Measurements from ENCODE around the gene ARRDC3.
"Not testable (repeated sequence)": the region's sequence is repeated elsewhere in the genome, so short reads cannot be mapped to it uniquely, and the experiment has no call there.

The ARRDC3 gene

DNA sequence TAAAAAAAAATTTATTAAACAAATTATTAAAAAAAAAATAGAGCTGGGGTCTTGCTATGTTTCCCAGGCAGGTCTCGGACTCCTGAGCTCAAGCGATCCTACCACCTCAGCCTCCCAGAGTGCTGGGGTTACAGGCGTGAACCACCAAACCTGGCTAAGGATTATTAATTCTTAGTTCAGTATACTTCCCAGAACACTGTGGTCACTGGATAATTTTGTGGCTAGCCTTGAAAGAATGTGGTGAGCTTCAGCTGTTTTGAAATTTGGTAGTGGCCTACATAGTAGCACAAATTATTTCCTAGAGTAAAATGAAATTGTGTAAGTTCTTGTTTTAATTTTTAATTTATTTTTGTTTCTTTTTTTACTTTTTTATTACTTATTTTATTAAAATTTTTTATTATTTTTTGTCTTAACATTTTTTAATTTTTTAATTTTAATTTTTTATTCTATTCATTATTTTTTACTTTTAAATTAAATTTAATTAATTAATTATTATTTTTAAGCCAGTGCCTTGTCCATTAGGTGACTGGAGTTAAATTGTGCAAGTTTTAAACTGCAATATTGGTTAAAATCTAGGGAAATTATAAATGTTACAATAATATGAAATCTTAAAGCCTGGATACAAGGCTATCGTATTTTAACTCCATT, 23.0 kb downstream of the ARRDC3 start:
- peak; percentile 24 for DNase-seq

DNA sequence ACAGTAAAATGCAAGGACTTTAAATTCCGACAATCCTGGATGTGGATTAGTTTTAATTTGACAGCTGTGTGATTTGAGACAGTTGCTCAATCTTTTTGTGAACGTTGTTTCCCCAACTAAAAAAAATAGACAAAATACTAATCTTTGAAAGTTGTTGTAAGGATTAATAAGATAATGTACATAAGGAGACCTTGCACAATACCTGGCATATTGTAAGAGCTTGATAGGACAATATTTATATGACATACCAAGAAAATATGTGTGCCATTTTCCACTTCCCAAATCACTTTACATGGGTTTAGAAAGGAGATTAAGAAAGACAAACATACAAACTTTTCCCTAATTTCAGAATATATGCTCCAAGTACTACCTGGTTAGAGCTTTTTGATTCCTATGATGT, 25.3 kb downstream of the ARRDC3 start:
- DNase-seq: no peak

DNA sequence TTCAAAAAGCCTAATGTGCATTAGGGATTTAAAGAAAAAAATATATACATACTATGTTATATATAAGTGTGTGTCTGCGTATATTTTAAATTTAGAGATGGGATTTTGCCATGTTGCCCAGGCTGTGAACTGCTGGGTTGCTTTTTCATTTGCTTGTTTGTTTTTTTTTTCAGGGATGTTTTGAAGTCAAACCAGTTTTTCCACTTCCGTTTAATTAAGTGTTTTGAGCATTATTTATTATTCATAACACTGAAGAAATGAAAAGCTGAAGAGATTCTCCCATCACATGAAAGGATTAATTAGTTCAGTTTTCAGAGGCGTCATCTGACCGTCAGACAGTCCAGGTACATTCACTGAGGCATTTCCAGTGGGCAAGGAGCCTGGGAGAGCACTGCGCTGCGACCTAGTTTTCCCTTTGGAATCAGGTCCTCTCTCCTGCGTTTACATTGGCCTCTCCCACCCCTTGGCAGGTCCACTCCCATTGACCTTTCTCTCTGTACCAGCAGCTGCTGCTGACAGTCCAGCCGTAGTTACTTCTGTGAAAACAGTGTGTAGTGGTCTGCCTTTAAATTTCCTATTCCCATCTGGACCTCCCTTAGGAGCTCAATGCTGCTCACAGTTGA, 26.0 kb downstream of the ARRDC3 start:
- no peak for DNase-seq

DNA sequence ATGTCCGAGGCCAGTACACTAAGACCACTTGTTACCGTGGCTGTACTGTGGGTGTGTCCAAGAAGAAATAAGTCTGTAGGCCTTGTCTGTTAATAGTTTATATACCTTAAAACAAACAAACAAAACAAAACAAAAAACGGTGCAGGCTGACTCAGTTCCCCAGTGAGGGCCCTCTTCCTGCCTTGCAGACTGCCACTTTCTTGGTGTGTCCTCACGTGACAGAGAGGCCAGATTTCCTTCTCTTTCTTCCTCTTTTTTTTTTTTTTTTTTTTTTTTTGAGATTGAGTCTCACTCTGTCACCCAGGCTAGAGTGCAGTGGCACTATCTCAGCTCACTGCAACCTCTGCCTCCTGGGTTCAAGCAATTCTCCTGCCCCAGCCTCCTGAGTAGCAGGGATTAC, 28.2 kb downstream of the ARRDC3 start:
- not testable (repeated sequence) for DNase-seq

DNA sequence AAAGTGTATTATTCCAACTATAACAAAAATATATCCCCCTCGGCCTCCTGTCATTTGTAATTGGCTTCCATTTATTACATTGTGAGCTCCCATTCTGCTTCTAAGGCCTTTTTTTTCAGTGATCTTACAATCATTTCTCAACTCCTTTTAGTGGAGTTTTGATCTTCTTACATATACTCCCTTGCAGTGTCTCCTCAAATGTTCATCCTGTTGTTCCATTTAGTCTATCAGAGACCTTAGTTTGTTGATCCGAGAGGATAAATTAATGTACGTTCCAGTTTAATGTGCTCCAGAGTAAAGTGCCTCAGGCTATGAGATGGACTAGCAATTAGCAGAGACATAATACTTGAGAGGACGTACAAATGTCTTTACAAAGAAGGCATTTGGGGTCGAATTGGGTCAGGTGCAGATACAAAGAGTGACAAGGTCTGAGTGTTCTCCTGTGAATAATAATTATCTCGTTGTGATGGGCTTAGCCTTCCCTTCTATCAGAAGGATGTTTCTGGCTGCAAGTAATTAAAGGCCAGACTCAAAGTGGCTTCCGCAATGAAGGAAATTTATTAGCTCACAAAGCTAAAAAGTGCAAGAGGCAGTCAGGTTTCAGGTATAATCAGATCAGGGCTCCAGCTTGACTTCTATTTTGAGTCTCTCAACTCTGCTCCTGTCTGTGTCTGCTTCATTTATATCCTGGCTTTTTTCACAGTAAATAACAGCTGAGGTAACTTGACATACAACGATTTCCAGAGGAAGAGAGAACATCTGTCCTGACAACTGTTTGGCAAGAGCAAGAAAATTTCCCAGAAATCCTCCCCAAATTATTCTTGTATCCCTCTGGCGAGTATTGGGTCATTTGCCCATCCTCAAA, 30.1 kb downstream of the ARRDC3 start:
- DNase-seq: no peak

DNA sequence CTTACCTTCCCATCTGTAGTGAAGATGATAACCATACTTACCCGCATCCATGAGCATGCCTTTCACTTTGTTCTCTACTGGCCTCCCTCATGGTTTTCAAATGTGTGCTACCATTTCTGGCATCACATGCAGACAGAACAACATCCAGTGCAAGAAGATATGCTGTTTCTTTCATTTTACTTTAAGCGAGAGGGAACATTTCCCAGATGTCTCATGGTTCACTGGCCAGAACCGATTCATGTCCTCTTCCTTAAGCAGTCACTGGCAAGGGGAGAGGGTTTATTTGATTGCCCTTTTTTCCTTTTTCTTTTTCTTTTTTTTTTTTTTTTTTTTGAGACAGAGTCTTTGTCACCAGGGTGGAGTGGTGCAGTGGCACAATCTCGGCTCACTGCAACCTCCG, 37.7 kb downstream of the ARRDC3 start:
- DNase-seq: no peak

DNA sequence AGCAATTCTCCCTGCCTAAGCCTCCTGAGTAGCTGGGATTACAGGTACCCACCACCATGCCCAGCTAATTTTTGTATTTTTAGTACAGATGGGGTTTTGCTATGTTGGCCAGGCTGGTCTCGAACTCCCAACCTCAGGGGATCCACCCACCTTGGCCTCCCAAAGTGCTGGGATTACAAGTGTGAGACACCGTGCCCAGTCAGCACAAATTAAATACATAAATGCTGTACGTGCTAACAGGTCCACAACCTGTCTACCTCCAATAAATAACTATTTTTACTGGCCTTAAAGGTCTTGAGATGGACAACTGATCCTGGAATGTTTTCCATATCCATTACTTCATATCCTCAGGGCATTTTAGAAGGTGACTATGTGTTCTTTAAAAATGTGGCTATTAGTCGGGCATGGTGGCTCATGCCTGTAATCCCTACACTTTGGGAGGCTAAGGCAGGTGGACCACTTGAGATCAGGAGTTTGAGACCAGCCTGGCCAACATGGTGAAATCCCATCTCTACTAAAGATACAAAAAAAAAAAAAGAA, 38.4 kb downstream of the ARRDC3 start:
- not testable (repeated sequence) for DNase-seq

DNA sequence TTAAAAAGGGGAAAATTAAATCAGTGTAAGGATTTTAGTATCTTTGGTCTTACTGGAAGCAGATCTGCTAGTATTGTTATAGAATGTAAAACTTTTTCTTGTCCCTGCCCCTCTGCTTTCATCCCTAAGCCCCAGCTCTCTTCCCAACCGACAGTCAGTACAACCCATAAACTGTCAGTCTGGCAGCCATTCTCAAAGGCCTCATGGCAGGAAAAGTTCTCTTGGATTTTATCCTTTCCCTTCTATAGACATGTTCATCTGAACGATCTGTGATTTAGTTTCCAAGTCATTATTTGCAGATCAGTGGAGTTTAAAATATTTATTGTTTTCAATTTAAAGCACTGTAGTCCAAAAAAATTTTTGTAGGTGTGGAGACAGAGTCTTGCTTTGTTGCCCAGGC, 39.2 kb downstream of the ARRDC3 start:
- DNase-seq: no peak

DNA sequence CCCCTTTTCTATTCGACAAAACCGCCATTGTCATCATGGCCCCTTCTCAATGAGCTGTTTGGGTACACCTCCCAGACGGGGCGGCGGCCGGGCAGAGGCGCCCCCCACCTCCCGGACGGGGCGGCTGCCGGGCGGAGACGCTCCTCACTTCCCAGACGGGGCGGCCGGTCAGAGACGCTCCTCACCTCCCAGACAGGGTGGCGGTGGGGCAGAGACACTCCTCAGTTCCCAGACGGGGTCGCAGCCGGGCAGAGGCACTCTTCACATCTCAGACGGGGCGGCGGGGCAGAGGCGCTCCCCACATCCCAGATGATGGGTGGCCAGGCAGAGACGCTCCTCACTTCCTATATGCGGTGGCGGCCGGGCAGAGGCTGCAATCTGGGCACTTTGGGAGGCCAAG, 40.2 kb downstream of the ARRDC3 start:
- DNase-seq: not testable (repeated sequence)

DNA sequence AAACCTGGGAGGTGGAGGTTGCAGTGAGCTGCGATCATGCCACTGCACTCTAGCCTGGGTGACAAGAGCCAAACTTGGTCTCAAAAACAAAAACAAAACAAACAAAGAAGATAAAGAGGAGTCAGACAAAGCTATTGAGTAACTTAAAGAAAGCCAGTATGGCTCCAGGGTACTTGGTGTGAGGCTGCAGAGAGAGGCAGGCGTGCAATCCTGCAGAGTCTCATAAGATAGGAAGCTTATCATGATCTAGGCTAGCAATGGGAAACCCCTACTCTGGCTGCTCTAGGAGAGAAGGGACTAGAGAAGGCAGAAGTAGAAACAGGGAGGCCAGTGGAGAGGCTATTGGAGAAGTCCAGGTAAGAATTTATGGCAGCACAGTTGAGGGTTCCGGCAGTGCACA, 42.0 kb downstream of the ARRDC3 start:
- DNase-seq: no peak

DNA sequence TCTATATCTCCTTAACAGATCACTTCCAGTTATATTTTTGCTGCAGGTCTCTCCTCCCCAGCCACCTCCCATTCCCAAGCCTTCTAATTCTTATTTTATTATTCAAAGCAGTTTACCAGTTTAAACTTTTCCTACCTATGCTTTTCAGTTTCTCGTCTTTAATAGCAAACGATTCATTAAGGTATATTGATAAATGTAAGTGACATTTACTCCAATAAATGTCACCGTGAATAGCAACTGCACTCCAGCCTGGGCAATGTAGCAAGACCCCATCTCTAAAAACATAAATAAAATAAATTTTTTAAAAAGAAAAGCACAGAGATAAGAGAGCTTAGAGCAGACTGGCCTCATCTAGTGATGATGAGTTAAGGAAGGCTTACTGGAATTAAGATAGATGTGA, 42.6 kb downstream of the ARRDC3 start:
- DNase-seq: no peak

DNA sequence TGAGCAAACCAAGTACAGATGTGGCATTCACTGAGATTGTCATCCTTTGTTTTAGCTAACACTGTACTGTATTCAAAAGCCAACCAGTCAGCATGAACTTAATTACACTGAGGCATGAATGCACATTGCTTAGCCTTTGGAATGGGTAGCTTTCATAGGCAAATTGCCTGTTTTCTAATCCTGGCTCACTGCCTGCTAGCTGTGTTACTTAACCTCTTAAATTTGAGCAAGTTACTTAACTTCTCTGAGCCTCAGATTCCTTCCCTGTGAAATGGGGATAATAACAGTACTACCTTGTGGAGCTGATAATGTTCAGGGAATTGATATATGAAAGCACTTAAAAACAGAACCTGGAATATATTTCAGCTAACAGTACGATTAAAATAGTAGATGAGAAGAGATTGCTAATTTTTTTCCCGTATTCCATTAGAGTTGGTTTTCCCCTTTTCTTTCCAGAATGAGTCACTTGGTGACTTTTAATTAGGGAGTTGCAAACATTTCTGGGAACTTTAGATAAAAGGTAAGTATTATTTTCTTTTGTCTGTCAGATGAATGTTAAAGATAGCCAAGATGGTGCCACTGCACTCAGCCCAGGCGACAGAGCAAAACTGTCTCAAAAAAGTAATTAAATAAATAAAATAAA, 43.9 kb downstream of the ARRDC3 start:
- DNase-seq: peak; percentile 40

DNA sequence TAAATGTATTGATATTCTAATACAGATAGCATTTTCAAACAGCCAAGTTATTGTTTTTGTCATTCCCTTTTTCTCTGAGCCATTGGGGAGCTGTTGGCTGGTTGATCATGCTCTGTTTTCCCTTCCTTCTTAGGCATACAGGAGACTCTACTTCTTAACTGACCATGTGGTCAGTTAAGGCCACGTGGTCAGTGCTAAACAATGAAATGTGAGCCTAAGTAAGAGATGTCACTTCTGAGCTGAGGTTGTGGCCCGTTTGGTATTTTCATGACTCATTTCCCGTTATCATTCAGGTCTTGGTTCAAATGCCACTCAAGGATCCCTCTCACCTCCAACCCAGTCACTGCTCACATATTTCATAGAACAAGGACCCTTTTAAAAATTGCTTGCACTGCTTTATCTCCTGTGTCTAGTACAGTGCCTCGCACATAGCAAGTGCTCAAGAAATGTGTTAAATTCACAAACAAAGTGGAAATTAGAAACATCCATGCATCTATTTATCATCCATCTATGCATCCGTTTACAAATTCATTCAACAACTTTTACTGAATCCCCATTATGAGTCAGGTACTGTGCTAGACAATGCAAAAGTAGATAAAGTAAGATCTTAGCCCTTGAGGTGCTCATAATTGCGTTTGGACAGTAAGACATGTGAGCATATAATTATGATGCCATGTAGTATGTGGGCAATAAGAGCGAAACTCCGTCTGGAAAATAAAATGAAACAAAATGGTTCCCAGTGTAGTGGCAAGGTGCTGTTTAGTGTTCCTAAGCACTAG, 50.7 kb downstream of the ARRDC3 start:
- DNase-seq: peak; percentile 20

DNA sequence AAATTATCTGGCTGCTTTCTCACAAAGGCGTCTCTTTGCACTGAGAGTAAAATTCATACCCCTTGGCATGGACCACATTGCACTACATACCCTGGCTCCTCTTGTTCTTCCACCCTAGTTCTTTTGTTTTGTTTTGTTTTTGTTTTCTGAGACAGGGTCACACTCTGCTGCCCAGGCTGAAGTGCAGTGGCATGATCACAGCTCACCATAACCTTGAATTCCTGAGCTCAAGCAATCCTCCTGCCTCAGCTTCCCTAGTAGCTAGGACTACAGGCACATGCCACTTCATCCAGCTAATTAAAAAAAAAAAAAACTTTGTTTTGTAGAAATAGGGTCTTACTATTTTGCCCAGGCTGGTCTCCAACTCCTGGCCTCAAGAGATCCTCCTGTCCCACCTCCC, 51.4 kb downstream of the ARRDC3 start:
- DNase-seq: no peak

DNA sequence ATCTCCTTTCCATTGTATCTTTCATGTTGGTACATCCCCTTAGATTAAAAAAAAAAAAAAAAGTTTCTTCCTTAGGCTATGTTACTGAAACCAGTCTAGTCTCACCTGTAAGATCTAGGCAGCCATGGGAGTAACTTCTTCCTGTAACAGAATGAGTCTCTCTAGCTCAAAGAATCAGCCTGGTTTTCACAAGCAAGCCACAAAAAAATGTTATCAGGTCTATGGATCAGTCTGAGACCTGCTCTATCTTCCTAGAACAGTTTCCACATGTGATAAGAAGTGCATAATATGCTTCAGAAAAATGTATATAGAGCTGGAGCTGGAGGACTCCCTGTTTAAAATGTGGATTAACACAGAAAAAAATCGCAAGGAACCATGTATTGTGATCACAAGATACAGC, 53.8 kb downstream of the ARRDC3 start:
- no peak for DNase-seq

DNA sequence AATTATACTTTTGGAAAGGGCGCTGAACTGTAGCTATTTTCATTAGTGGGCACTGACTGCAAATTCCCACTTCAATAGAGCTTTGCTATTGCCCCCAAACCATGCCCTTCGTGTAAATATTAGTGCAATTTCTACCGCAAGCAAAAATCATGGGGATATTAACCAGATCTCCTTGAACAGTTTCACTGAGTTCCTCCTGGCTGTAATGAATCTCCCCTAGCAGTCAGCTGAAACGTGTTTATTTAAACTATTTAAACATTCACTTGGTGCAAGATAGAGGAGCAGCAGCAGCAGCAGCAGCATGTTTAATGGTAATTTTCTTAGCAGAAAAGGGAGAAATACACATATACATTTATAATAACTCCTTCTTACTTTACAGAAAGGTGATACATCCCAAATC, 54.4 kb downstream of the ARRDC3 start:
- no peak for DNase-seq

DNA sequence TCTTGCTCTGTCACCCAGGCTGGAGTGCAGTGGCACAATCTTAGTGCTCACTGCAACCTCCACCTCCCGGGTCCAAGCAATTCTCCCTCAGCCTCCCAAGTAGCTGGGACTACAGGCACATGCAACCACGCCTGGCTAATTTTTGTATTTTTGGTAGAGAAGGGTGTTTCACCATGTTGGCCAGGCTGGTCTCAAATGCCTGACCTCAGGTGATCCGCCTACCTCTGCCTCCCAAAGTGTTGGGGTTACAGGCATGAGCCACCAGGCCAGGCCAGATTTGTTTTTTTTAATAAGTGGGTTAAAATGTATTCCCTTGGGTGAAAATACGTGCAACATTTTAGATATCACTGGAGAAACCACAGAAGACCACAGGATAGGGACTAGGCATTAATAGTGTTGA, 60.1 kb downstream of the ARRDC3 start:
- not testable (repeated sequence) for DNase-seq

DNA sequence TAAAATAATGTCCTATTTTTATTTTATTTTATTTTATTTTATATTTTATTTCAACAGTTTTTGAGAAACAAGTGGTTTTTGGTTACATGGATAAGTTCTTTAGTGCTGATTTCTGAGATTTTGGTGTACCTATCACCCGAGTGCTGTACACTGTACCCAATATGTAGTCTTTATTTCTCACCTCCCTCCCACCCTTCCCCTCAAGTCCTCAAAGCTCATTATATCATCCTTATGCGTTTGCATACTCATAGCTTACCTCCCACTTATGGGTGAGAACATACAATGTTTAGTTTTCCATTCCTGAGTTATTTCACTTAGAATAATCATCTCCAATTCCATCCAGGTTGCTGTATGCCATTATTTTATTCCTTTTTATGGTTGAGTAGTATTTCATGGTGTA, 63.5 kb downstream of the ARRDC3 start:
- DNase-seq: no peak

DNA sequence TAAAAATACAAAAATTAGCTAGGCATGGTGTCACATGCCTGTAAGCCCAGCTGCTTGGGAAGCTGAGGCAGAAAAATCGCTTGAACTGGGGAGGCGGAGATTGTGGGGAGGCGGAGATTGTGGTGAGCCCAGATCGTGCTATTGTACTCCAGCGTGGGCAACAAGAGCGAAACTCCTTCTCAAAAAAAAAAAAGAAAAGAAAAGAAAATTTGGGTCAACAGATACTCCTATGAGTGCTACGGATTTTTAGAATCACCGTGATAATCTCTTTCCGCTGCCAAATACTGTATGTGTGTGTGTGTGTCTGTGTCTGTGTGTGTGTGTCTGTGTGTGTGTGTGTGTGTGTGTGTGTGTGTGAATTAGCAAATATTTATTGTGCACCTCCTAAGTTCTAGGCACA, 64.4 kb downstream of the ARRDC3 start:
- DNase-seq: no peak

All from fibroblast of skin of scalp (primary cell).